SK-N-SH (cell line): ENCODE data around the gene CASZ1. TPM values are rescaled to one million over a fixed set of nuclear protein-coding genes. Genes with fewer than 3 reads are reported as not detected.

Experiments used
- CTCF ChIA-PET: fragments of 300-600, 350-600 bp; formaldehyde crosslinking; extraction: SDS; loops from one replicate; lab custom pipeline; 2021; lab: Yijun Ruan, JAX
- POLR2A ChIA-PET: fragments of 350-600 bp; sonication (Branson Sonifier 250); formaldehyde crosslinking; extraction: SDS; loops from one replicate; lab custom pipeline; 2020; ENCODE audit warnings: antibody characterized with exemption, inconsistent platforms; lab: Yijun Ruan, JAX
- DNase-seq: peaks from one replicate; pipeline ENCODE4 v3.0.0; 2012
- H2AFZ ChIP-seq: fragments of 200-600 bp; sonication (generic); 2 replicates; pipeline ENCODE4 v1.8.1; 2016; ENCODE audit warnings: antibody characterized with exemption, mild to moderate bottlenecking, low read depth
- H3F3A ChIP-seq: fragments of 200-600 bp; sonication (generic); replicated peaks from 2 replicates; pipeline ENCODE3; 2016; ENCODE audit warnings: antibody characterized with exemption, mild to moderate bottlenecking; ENCODE audit not compliant: insufficient read depth
- H3K27ac ChIP-seq, 2 experiments: fragments of 200-500 bp in 1 of 2; fragments of 200-600 bp in 1 of 2; sonication (Bioruptor generic) in 1 of 2; sonication (generic), shearing (Covaris generic) in 1 of 2; 2 replicates each; pipeline versions ENCODE4 v1.5.1 to v1.6.1; 2014 to 2016; ENCODE audit warnings: low read depth in 2 of 2, inconsistent platforms in 1 of 2, low read length in 1 of 2, mild to moderate bottlenecking in 1 of 2, mixed read lengths in 1 of 2
- H3K27me3 ChIP-seq: fragments of 200-600 bp; sonication (generic), shearing (Covaris generic); 2 replicates; pipeline ENCODE4 v1.6.1; 2016; ENCODE audit warnings: mixed run types; ENCODE audit not compliant: insufficient read depth
- H3K36me3 ChIP-seq, 2 experiments: fragments of 200-500 bp in 1 of 2; fragments of 200-600 bp in 1 of 2; sonication (Bioruptor generic) in 1 of 2; sonication (generic) in 1 of 2; replicated peaks in 1 of 2; 2 replicates each; pipeline versions ENCODE3 to v1.5.1; 2014 to 2016; ENCODE audit warnings: low read length in 1 of 2, mild to moderate bottlenecking in 1 of 2; ENCODE audit not compliant: insufficient read depth in 2 of 2, control insufficient read depth in 1 of 2
- H3K4me1 ChIP-seq, 2 experiments: fragments of 200-500 bp in 1 of 2; fragments of 200-600 bp in 1 of 2; sonication (Bioruptor generic) in 1 of 2; sonication (generic), shearing (Covaris generic) in 1 of 2; 2 replicates each; pipeline versions ENCODE4 v1.5.1 to v1.6.1; 2014 to 2016; ENCODE audit warnings: low read depth in 1 of 2, low read length in 1 of 2, mixed run types in 1 of 2; ENCODE audit not compliant: insufficient read depth in 2 of 2, control insufficient read depth in 1 of 2
- H3K4me2 ChIP-seq: fragments of 200-600 bp; sonication (generic), shearing (Covaris generic); 2 replicates; pipeline ENCODE4 v1.6.1; 2017; ENCODE audit warnings: mixed run types
- H3K4me3 ChIP-seq, 2 experiments: fragments of 200-500 bp in 1 of 2; fragments of 200-600 bp in 1 of 2; sonication (Bioruptor generic) in 1 of 2; sonication (generic), shearing (Covaris generic) in 1 of 2; 2 replicates each; pipeline versions ENCODE4 v1.5.1 to v1.8.1; 2014 to 2016; ENCODE audit warnings: low read depth in 2 of 2, inconsistent platforms in 1 of 2, low read length in 1 of 2, mild to moderate bottlenecking in 1 of 2, mixed read lengths in 1 of 2, moderate library complexity in 1 of 2
- H3K79me2 ChIP-seq: fragments of 200-600 bp; sonication (generic); 2 replicates; pipeline ENCODE4 v1.8.1; 2017; ENCODE audit warnings: mild to moderate bottlenecking; ENCODE audit not compliant: insufficient read depth
- H3K9ac ChIP-seq: fragments of 200-600 bp; sonication (generic); 2 replicates; pipeline ENCODE4 v1.6.1; 2017; ENCODE audit warnings: mixed run types
- H3K9me2 ChIP-seq: fragments of 200-600 bp; sonication (generic); 2 replicates; pipeline ENCODE4 v1.6.1; 2017; ENCODE audit warnings: mixed run types
- H3K9me3 ChIP-seq: fragments of 200-600 bp; sonication (generic); 2 replicates; pipeline ENCODE4 v1.6.1; 2017; ENCODE audit warnings: mixed run types, mild to moderate bottlenecking, moderate library complexity
- H4K20me1 ChIP-seq: fragments of 200-600 bp; sonication (generic); 2 replicates; pipeline ENCODE4 v1.6.1; 2017; ENCODE audit warnings: mild to moderate bottlenecking, mixed run types; ENCODE audit not compliant: insufficient read depth
- FOSL2 ChIP-seq: IDR thresholded peaks from 2 replicates; pipeline ENCODE4 v1.4.0; 2012; ENCODE audit warnings: low read depth, mild to moderate bottlenecking, moderate library complexity, borderline replicate concordance
- GATA2 ChIP-seq: sonication (generic); formaldehyde crosslinking; IDR thresholded peaks from 2 replicates; pipeline ENCODE4 v1.5.0; 2020; ENCODE audit warnings: mild to moderate bottlenecking, missing genetic modification reagents
- MXI1 ChIP-seq: IDR thresholded peaks from 2 replicates; pipeline ENCODE4 v1.6.1; 2012; ENCODE audit warnings: mild to moderate bottlenecking, low read depth, low read length, improper control_type of control experiment
- RCOR1 ChIP-seq: fragments of 150-350 bp; IDR thresholded peaks from 2 replicates; pipeline ENCODE4 v1.6.1; 2017; ENCODE audit warnings: antibody characterized with exemption, low read length
- SMC3 ChIP-seq: IDR thresholded peaks from 2 replicates; pipeline ENCODE4 v1.6.1; 2012; ENCODE audit warnings: low read depth, low read length, improper control_type of control experiment
- TAF1 ChIP-seq: IDR thresholded peaks from 2 replicates; pipeline ENCODE4 v1.6.1; 2012; ENCODE audit warnings: low read depth, mild to moderate bottlenecking, low read length, moderate library complexity, borderline replicate concordance
- YY1 ChIP-seq: IDR thresholded peaks from 2 replicates; pipeline ENCODE4 v1.4.0; 2012; ENCODE audit warnings: low read depth, mild to moderate bottlenecking
- WGBS: methylation state at CpG from one replicate; pipeline ENCODE4 v1.1.6; 2017; ENCODE audit warnings: low lambda C conversion rate; 5-methylcytosine and 5-hydroxymethylcytosine counted together
- polyA plus RNA-seq, 3 experiments: library from polyadenylated mRNA; depleted of rRNA; stranded (reverse); fragments of >200 nt; gene quantifications; 2 replicates each; pipeline ENCODE4 v1.2.3, GENCODE V29; 2012
- TF ChIP-seq, protein P1 (sequence below): fragments of 150-350 bp; IDR thresholded peaks from 2 replicates; pipeline ENCODE4 v1.6.1; 2016; ENCODE audit warnings: mild to moderate bottlenecking, low read depth, low read length
- TF ChIP-seq, protein P2 (sequence below): IDR thresholded peaks from 2 replicates; pipeline ENCODE4 v1.6.1; 2012; ENCODE audit warnings: mild to moderate bottlenecking, low read depth, low read length, moderate library complexity
- TF ChIP-seq, protein P3 (sequence below): fragments of 150-350 bp; IDR thresholded peaks from 2 replicates; pipeline ENCODE4 v1.6.1; 2017; ENCODE audit warnings: antibody characterized with exemption, low read length, low read depth, borderline replicate concordance
- TF ChIP-seq, protein P4 (sequence below): fragments of 200-600 bp; sonication (generic); IDR thresholded peaks from 2 replicates; pipeline ENCODE4 v1.6.1; 2017; ENCODE audit warnings: antibody characterized with exemption, mild to moderate bottlenecking, moderate library complexity

The CASZ1 gene
- polyA plus RNA-seq, 1 of the 3 experiments (the other 2 are of a cell fraction): 0.51 TPM

DNA sequence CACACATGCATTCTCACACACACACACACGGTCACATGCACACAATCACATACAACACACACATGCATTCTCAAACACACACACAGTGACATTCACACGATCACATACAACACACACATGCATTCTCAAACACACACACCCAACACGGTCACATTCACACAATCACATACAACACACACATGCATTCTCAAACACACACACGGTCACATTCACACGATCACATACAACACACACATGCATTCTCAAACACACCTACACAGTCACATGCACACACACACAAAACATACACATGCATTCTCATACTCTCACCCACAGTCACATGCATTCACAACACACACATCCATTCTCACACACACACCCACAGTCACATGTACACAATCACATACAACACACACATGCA is 135.0 kb downstream of the CASZ1 start:
- Histone ChIP-seq H3K79me2 (no peaks in the 10 kb centered on the region), H3K9ac (no peak overlapping the region), H3K4me2 (no peak overlapping the region), H3K9me3 (no peaks in the 10 kb centered on the region), H3F3A (peaks cover 3% of the 10 kb centered on the region), H3K9me2 (no peaks in the 10 kb centered on the region), H3K36me3 (no peaks in the 10 kb centered on the region), H4K20me1 (no peaks in the 10 kb centered on the region), H3K27me3 (no peaks in the 10 kb centered on the region), H3K27ac (no peak overlapping the region), H3K4me1 (peaks cover 0 to 47% of the 10 kb centered on the region in 2 experiments; a peak in 1 of 4 replicates), H3K4me3 (no peak overlapping the region), H2AFZ (no peak overlapping the region)
- ChIA-PET POLR2A (no interaction called here), CTCF (interaction anchor here (1.7 kb wide), 1 partner anchor 154 kb away, joined by 5 read pairs; no protein-coding TSS in a partner anchor)
- DNase-seq: no peak
- TF ChIP-seq, protein P1, sequence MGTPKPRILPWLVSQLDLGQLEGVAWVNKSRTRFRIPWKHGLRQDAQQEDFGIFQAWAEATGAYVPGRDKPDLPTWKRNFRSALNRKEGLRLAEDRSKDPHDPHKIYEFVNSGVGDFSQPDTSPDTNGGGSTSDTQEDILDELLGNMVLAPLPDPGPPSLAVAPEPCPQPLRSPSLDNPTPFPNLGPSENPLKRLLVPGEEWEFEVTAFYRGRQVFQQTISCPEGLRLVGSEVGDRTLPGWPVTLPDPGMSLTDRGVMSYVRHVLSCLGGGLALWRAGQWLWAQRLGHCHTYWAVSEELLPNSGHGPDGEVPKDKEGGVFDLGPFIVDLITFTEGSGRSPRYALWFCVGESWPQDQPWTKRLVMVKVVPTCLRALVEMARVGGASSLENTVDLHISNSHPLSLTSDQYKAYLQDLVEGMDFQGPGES: no peak
- TF ChIP-seq SMC3: no peak
- TF ChIP-seq, protein P2, sequence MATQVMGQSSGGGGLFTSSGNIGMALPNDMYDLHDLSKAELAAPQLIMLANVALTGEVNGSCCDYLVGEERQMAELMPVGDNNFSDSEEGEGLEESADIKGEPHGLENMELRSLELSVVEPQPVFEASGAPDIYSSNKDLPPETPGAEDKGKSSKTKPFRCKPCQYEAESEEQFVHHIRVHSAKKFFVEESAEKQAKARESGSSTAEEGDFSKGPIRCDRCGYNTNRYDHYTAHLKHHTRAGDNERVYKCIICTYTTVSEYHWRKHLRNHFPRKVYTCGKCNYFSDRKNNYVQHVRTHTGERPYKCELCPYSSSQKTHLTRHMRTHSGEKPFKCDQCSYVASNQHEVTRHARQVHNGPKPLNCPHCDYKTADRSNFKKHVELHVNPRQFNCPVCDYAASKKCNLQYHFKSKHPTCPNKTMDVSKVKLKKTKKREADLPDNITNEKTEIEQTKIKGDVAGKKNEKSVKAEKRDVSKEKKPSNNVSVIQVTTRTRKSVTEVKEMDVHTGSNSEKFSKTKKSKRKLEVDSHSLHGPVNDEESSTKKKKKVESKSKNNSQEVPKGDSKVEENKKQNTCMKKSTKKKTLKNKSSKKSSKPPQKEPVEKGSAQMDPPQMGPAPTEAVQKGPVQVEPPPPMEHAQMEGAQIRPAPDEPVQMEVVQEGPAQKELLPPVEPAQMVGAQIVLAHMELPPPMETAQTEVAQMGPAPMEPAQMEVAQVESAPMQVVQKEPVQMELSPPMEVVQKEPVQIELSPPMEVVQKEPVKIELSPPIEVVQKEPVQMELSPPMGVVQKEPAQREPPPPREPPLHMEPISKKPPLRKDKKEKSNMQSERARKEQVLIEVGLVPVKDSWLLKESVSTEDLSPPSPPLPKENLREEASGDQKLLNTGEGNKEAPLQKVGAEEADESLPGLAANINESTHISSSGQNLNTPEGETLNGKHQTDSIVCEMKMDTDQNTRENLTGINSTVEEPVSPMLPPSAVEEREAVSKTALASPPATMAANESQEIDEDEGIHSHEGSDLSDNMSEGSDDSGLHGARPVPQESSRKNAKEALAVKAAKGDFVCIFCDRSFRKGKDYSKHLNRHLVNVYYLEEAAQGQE: no peak
- no peak for TF ChIP-seq TAF1
- no peak for TF ChIP-seq RCOR1
- TF ChIP-seq YY1: no peak
- TF ChIP-seq MXI1: no peak
- no peak for TF ChIP-seq GATA2 (CRISPR knock-in tag)
- TF ChIP-seq FOSL2: no peak
- TF ChIP-seq, protein P3, sequence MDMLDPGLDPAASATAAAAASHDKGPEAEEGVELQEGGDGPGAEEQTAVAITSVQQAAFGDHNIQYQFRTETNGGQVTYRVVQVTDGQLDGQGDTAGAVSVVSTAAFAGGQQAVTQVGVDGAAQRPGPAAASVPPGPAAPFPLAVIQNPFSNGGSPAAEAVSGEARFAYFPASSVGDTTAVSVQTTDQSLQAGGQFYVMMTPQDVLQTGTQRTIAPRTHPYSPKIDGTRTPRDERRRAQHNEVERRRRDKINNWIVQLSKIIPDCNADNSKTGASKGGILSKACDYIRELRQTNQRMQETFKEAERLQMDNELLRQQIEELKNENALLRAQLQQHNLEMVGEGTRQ: no peak
- TF ChIP-seq, protein P4, sequence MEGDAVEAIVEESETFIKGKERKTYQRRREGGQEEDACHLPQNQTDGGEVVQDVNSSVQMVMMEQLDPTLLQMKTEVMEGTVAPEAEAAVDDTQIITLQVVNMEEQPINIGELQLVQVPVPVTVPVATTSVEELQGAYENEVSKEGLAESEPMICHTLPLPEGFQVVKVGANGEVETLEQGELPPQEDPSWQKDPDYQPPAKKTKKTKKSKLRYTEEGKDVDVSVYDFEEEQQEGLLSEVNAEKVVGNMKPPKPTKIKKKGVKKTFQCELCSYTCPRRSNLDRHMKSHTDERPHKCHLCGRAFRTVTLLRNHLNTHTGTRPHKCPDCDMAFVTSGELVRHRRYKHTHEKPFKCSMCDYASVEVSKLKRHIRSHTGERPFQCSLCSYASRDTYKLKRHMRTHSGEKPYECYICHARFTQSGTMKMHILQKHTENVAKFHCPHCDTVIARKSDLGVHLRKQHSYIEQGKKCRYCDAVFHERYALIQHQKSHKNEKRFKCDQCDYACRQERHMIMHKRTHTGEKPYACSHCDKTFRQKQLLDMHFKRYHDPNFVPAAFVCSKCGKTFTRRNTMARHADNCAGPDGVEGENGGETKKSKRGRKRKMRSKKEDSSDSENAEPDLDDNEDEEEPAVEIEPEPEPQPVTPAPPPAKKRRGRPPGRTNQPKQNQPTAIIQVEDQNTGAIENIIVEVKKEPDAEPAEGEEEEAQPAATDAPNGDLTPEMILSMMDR: no peak
- 88% methylated on average over 5 of the region's 5 CpGs for WGBS
